Common myeloid progenitor, CD34-positive (primary cell): ENCODE measurements around the gene RAB35.

Experiments
- CTCF ChIA-PET: fragments of 350-600 bp; sonication (Branson Sonifier 250); formaldehyde crosslinking; loops from one replicate; lab custom pipeline; 2021; ENCODE audit warnings: antibody characterized with exemption; lab: Charles Lee
- POLR2A ChIA-PET: fragments of 350-600 bp; sonication (Branson Sonifier 250); formaldehyde crosslinking; loops from one replicate; lab custom pipeline; 2021; ENCODE audit warnings: antibody characterized with exemption; lab: Charles Lee
- DNase-seq, 3 donors: peaks; one replicate each; pipeline versions ENCODE4 v3.0.0 to v3.0.0-alpha.2; 2013
- H3K27ac ChIP-seq, 2 experiments: 1 replicate in 1 of 2; 2 replicates in 1 of 2; pipeline ENCODE4 v1.7.0; 2013; ENCODE audit warnings: inconsistent platforms in 2 of 2, low read length in 2 of 2, mild to moderate bottlenecking in 2 of 2, low read depth in 1 of 2, moderate library complexity in 1 of 2; ENCODE audit not compliant: severe bottlenecking in 2 of 2, insufficient read depth in 1 of 2, poor library complexity in 1 of 2
- H3K27me3 ChIP-seq, 5 experiments: replicated peaks in 2 of 5; 1 replicate in 3 of 5; 2 replicates in 2 of 5; pipeline versions ENCODE4 v1.6.1 to v1.7.0; 2013; ENCODE audit warnings: low read length in 4 of 5, mild to moderate bottlenecking in 2 of 5, moderate library complexity in 2 of 5, inconsistent platforms in 1 of 5; ENCODE audit not compliant: insufficient read depth in 5 of 5, control insufficient read depth in 4 of 5
- H3K36me3 ChIP-seq, 4 experiments: 1 replicate in 2 of 4; 2 replicates in 2 of 4; pipeline versions ENCODE4 v1.6.1 to v1.7.0; 2013; ENCODE audit warnings: low read length in 3 of 4, control low read depth in 1 of 4, mild to moderate bottlenecking in 1 of 4; ENCODE audit not compliant: control insufficient read depth in 4 of 4, insufficient read depth in 4 of 4
- H3K4me1 ChIP-seq, 4 experiments: 1 replicate in 3 of 4; 2 replicates in 1 of 4; pipeline versions ENCODE4 v1.6.1 to v1.7.1; 2013; ENCODE audit warnings: low read length in 3 of 4, mild to moderate bottlenecking in 3 of 4, control low read depth in 1 of 4, inconsistent platforms in 1 of 4, moderate library complexity in 1 of 4; ENCODE audit not compliant: control insufficient read depth in 4 of 4, insufficient read depth in 4 of 4; ENCODE audit errors: control extremely low read depth in 1 of 4
- H3K4me3 ChIP-seq, 7 experiments: 1 replicate in 4 of 7; 2 replicates in 3 of 7; pipeline versions ENCODE4 v1.5.1 to v1.7.0; 2013; ENCODE audit warnings: mild to moderate bottlenecking in 7 of 7, low read length in 6 of 7, moderate library complexity in 6 of 7, inconsistent platforms in 2 of 7, low read depth in 2 of 7, control low read depth in 1 of 7; ENCODE audit not compliant: insufficient read depth in 4 of 7, control insufficient read depth in 1 of 7; ENCODE audit errors: extremely low read depth in 1 of 7
- H3K9me3 ChIP-seq, 5 experiments: 1 replicate in 4 of 5; 2 replicates in 1 of 5; pipeline versions ENCODE4 v1.6.1 to v1.7.1; 2013; ENCODE audit warnings: low read length in 4 of 5, mild to moderate bottlenecking in 2 of 5, inconsistent platforms in 1 of 5, low read depth in 1 of 5, moderate library complexity in 1 of 5; ENCODE audit not compliant: control insufficient read depth in 4 of 5, insufficient read depth in 2 of 5; ENCODE audit errors: control extremely low read depth in 1 of 5
- WGBS: methylation state at CpG from one replicate; pipeline ENCODE4 v1.1.5; 2013; ENCODE audit not compliant: insufficient coverage; 5-methylcytosine and 5-hydroxymethylcytosine counted together

Gene RAB35

DNA sequence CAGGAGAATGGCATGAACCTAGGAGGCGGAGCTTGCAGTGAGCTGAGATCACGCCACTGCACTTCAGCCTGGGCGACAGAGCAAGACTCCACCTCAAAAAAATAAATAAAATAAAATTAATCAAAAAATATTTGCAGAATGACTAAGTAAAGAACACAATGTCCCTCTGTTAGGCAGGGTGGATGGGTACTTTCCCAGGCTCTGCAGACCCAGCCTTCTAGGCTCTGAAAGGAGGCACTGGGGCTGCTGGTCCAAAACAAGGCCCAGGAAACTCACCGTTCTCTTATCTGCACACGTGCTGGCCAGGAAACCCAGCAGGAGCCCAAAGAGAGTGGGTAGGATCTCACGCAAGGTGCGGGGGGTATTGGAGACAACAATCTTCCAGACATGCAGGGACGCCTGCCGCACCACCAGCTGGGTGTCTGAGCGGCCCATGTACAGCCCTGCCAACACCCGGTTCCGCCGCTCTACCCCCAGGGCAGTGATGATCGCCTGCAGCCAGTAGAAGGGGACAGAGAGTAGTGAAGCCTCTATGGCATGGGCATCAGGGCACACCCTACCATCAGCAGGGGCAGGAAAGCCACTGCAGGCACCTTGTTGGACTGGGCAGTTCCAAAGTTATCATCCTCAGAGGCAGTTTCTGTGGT, 25.8 kb upstream of the RAB35 start:
- no peak for DNase-seq
- Histone ChIP-seq H3K27me3 (no peaks in the 10 kb centered on the region), H3K4me3 (no peak overlapping the region), H3K9me3 (no peaks in the 10 kb centered on the region), H3K27ac (no peak overlapping the region), H3K36me3 (peaks cover 45 to 91% (median 73%) of the 10 kb centered on the region in 4 experiments), H3K4me1 (no peaks in the 10 kb centered on the region)
- ChIA-PET CTCF (no interaction called here), POLR2A (no interaction called here)
- WGBS: 100% methylated on average over 11 of the region's 14 CpGs

DNA sequence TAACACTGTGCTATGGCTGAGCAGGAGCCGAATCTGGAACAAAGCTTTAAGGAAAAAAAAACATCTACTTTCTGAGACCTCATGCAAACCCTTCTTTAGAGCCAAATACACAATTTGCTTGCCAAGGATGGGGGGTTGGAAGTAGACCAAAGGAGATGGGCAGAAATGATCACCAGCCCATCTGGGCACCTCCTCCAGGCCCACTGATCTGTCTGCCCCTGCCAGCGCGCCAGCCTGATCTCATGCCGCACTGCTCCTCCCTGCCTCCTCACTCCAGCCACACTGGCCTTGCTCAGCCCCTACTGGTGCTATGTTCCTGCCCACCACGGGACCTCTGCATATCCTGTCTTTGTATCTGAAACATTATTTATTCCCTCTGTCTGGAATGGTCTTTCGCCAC, 24.8 kb upstream of the RAB35 start:
- H3K27me3 ChIP-seq: no peaks in the 10 kb centered on the region
- H3K4me3 ChIP-seq: no peak overlapping the region
- CTCF ChIA-PET: no interaction called here
- no peak for DNase-seq
- WGBS: 96% methylated on average over 6 of the region's 6 CpGs
- H3K4me1 ChIP-seq: no peaks in the 10 kb centered on the region
- H3K9me3 ChIP-seq: no peaks in the 10 kb centered on the region
- no peak overlapping the region for H3K27ac ChIP-seq
- POLR2A ChIA-PET: no interaction called here
- peaks cover 41 to 91% (median 78%) of the 10 kb centered on the region in 4 experiments for H3K36me3 ChIP-seq

DNA sequence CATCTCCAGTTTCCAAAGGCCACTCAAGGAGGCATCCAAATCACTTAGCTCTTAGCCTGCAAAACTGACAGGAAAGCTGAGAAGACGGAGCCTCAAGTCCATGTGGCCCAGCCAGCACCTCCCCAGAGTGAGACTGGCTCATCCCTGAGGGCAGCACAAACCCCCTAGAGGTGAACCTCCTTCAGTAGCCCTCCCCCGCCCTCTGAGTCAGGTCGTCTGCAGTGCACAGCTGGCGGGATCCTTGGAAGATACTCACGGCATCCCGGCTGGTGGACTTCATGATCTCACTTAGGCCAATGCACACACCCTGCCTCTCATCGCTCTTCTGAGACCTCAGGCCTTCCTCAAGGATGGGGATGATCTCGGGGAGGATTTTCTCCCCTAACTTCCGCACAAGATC, 24.1 kb upstream of the RAB35 start:
- no peak for DNase-seq
- 98% methylated on average over 9 of the region's 9 CpGs for WGBS
- no peaks in the 10 kb centered on the region for H3K9me3 ChIP-seq
- ChIA-PET CTCF (no interaction called here), POLR2A (no interaction called here)
- no peaks in the 10 kb centered on the region for H3K27me3 ChIP-seq
- peaks cover 44 to 92% (median 82%) of the 10 kb centered on the region in 4 experiments for H3K36me3 ChIP-seq
- H3K4me3 ChIP-seq: no peak overlapping the region
- H3K4me1 ChIP-seq: no peaks in the 10 kb centered on the region
- no peak overlapping the region for H3K27ac ChIP-seq

DNA sequence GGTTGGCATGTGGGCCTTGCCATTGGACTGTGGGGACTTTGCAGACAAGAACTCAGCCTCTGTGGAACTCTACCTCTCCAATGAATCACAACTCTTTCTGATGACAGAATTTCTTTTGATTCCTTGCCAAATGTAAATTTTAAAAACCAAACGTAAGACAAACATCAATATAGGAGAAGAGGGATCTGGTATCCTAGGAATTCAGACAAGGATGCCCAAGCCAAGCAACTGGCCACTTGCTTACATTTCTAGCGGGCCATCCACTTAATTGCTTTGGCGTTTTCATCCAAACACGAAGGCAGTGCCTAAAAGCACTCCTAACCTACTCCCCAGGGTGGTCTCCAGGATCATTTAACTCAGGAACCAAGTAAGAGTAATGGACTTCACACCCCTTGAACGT, 23.4 kb upstream of the RAB35 start:
- Histone ChIP-seq H3K9me3 (no peaks in the 10 kb centered on the region), H3K27ac (no peak overlapping the region), H3K27me3 (no peaks in the 10 kb centered on the region), H3K4me1 (no peaks in the 10 kb centered on the region), H3K36me3 (peaks cover 40 to 91% (median 80%) of the 10 kb centered on the region in 4 experiments), H3K4me3 (no peak overlapping the region)
- POLR2A ChIA-PET: no interaction called here
- CTCF ChIA-PET: no interaction called here
- 100% methylated on average over 4 of the region's 5 CpGs for WGBS
- DNase-seq: no peak

DNA sequence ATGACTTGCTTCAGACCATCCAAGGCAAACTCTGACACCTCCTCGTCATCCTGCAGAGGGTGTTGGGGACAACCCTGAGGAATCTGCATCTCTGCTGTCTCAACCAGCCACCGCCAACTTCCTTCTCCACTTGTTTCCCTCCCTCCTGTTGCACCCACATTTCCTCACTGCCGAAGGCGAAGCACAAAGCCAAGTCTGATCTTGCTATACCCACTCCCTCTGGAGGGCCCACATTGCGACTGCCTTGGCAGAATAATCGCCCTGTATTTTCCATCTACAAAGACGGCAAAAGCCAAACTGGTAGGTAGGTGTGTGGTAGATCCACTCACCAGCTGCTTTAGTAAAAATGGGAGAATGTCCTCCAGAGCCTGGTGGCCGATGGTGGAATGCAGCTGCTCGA, 21.8 kb upstream of the RAB35 start:
- H3K4me1 ChIP-seq: no peaks in the 10 kb centered on the region
- ChIA-PET CTCF (interaction anchor here (0.6 kb wide), 1 partner anchor 199 kb away, joined by 4 read pairs; no protein-coding TSS in a partner anchor), POLR2A (no interaction called here)
- no peak for DNase-seq
- H3K9me3 ChIP-seq: no peaks in the 10 kb centered on the region
- no peak overlapping the region for H3K4me3 ChIP-seq
- H3K36me3 ChIP-seq: peaks cover 36 to 92% (median 80%) of the 10 kb centered on the region in 4 experiments
- no peak overlapping the region for H3K27ac ChIP-seq
- H3K27me3 ChIP-seq: no peaks in the 10 kb centered on the region
- WGBS: 99% methylated on average over 6 of the region's 9 CpGs

DNA sequence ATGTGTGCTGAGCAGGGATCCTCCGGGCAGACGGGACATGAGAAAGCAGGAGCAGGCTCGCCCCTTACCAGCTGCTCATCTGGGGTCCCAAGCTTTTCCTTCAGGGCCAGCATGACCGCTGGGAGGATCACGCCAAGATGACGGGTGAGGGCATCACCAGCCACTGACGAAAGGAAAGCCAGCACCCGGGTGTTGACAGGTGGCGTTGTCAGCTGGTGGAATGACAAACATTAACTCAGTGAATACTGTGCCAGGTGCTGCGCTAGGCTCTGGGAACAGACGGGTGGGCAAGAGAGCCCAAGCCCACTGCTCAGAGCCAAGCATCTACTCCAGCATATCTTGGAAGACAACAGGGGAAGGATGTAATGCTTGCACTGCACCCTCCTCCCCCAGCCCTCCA, 21.3 kb upstream of the RAB35 start:
- H3K27ac ChIP-seq: no peak overlapping the region
- POLR2A ChIA-PET: no interaction called here

DNA sequence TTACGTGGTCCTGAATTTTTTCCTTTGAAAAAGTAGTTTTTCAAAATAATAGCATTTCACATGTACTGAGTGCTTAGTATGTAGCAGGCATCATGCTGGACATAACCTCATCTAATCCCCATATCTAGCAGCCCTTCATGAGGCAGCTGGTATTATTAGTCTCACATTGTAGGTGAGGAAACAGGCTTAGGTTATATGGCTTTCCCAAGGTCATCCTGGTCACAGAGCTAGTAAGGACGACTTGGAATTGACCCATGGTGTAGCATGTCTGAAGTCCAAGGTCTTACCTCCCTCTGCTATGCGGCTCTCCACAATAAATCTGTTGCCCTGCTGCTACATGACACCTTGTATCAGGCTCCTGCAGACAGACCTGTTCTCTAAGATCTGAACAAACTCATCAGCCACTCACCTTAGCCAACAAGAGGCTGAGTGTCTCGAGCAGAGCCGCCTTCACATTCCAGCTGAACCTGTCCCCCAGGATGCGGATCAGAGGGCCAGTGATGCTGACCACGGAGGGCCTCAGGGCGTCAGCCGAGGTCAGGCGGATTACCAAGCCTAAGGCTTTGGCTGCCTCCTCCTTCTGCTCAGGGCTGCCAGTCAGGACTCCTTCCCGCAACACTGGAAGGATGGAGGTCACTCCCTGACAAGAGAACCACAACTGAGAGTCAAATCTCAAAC, 19.7 kb upstream of the RAB35 start:
- Histone ChIP-seq H3K4me1 (no peaks in the 10 kb centered on the region), H3K9me3 (no peaks in the 10 kb centered on the region), H3K27ac (no peak overlapping the region), H3K36me3 (peaks cover 34 to 95% (median 85%) of the 10 kb centered on the region in 4 experiments), H3K27me3 (no peaks in the 10 kb centered on the region), H3K4me3 (no peak overlapping the region)
- POLR2A ChIA-PET: no interaction called here
- WGBS: 99% methylated on average over 7 of the region's 11 CpGs
- CTCF ChIA-PET: no interaction called here
- DNase-seq: no peak

More for the DNA sequence above, 21.3 kb upstream of the RAB35 start:
- H3K9me3 ChIP-seq: no peaks in the 10 kb centered on the region
- DNase-seq: no peak
- CTCF ChIA-PET: interaction anchor here (0.6 to 0.7 kb wide), 2 partner anchors 31 to 198 kb away, joined by 3 to 4 read pairs; no protein-coding TSS in a partner anchor
- H3K4me1 ChIP-seq: no peaks in the 10 kb centered on the region
- peaks cover 35 to 94% (median 82%) of the 10 kb centered on the region in 4 experiments for H3K36me3 ChIP-seq
- H3K4me3 ChIP-seq: no peak overlapping the region
- H3K27me3 ChIP-seq: no peaks in the 10 kb centered on the region
- 96% methylated on average over 11 of the region's 11 CpGs for WGBS
